GM13977 (cell line): ENCODE results near the gene COL13A1.

Source experiments
- DNase-seq: peaks from one replicate; pipeline ENCODE4 v3.0.0; 2012; ENCODE audit warnings: low spot score
- CTCF ChIP-seq: IDR thresholded peaks from 2 replicates; pipeline ENCODE4 v1.5.1; 2012; ENCODE audit warnings: mild to moderate bottlenecking, control low read depth; ENCODE audit not compliant: insufficient read depth; ENCODE audit errors: extremely low read depth, missing control alignments
- in situ Hi-C: fragments of 300-500 bp; cut with MboI; formaldehyde crosslinking; loops from one replicate; pipeline ENCODE4 v1.12.0; 2022; ENCODE audit warnings: low sequenced_read_pairs, low pct_unique_long_range_greater_than_20kb, mixed read lengths, inconsistent platforms; ENCODE audit not compliant: unreplicated experiment

The COL13A1 gene

GRCh38 chr10:69949770-69950169, 148.1 kb downstream of the COL13A1 start:
- TF ChIP-seq CTCF, result no peak
- in situ Hi-C loops, result no loop called here

DNA sequence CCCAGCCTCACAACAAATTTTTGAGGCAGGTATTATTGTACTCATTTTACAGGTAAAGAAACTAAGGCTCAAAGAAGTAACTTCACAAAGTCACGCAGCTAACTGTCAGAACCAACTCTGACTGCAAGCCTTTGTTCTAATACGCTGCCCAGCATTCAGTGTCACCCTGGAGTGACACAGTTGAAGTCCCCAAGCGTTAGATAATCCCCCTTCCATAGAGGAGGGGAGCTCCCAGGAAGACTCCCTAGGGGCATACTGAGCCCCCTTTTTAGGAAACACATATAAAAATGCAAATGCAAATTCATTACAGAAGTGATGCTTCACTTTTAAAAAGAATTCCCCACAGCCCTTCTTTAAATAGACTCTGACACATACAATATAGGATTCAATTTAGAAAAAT, 150.0 kb downstream of the COL13A1 start:
- in situ Hi-C loops, result no loop called here
- TF ChIP-seq CTCF, result no peak
- no peak for DNase-seq

More at GRCh38 chr10:69949770-69950169, 148.1 kb downstream of the COL13A1 start:
- no peak for DNase-seq

GRCh38 chr10:69952069-69952800, 150.5 kb downstream of the COL13A1 start:
- in situ Hi-C loops, result no loop called here
- DNase-seq, result no peak
- no peak for TF ChIP-seq CTCF

- TF ChIP-seq CTCF, result no peak
- DNase-seq, result no peak
- in situ Hi-C loops, result no loop called here
Measured at GRCh38 chr10:69952821-69953221, 151.1 kb downstream of the COL13A1 start.

DNA sequence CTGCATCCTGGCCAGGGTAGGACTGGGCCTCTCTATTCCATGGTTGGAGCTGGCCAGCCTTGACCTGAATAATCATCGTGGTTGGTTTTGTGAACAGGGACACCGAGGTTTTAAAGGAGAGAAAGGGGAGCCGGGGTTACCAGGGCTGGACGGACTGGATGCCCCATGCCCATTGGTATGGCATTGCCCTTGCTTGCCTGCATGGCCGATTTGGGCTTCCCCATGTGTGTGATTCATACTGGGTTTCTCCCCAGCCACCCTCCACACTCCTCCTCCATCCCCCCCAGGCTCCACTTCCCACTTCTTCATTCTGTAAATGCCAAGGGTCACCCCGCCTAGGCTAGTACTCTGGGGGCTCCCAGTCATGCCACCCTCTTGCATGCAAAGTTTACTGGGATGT, 152.1 kb downstream of the COL13A1 start:
- no peak for DNase-seq
- TF ChIP-seq CTCF, result no peak
- in situ Hi-C loops, result no loop called here

GRCh38 chr10:69955211-69955805, 153.6 kb downstream of the COL13A1 start:
- TF ChIP-seq CTCF, result no peak
- in situ Hi-C loops, result no loop called here

More at GRCh38 chr10:69955211-69955805, 153.6 kb downstream of the COL13A1 start:
- DNase-seq, result no peak
